Osteocyte (in vitro differentiated cells): ENCODE data around the gene PRKN. TPM values are rescaled to one million over a fixed set of nuclear protein-coding genes. Genes with fewer than 3 reads are reported as not detected.
A peak's percentile ranks its signal among the peaks of the same experiment; 100 is the strongest.

ENCODE experiments used
- DNase-seq: peaks from one replicate; pipeline ENCODE4 v3.0.0; 2021; ENCODE audit warnings: mixed read lengths; ENCODE audit not compliant: unreplicated experiment; ENCODE audit errors: extremely low spot score
- H3K27ac Mint-ChIP-seq: one replicate; pipeline ENCODE4 v1.8.0; 2021; ENCODE audit warnings: mild to moderate bottlenecking, mixed read lengths; ENCODE audit not compliant: unreplicated experiment
- H3K27me3 Mint-ChIP-seq: one replicate; pipeline ENCODE4 v1.8.0; 2021; ENCODE audit warnings: mixed read lengths; ENCODE audit not compliant: unreplicated experiment
- H3K36me3 Mint-ChIP-seq: one replicate; pipeline ENCODE4 v1.8.0; 2021; ENCODE audit warnings: mixed read lengths; ENCODE audit not compliant: unreplicated experiment
- H3K4me1 Mint-ChIP-seq: one replicate; pipeline ENCODE4 v1.8.0; 2021; ENCODE audit warnings: mixed read lengths; ENCODE audit not compliant: unreplicated experiment
- H3K4me3 Mint-ChIP-seq: one replicate; pipeline ENCODE4 v1.8.0; 2021; ENCODE audit warnings: mild to moderate bottlenecking, moderate library complexity, mixed read lengths; ENCODE audit not compliant: unreplicated experiment
- H3K9me3 Mint-ChIP-seq: one replicate; pipeline ENCODE4 v1.8.0; 2021; ENCODE audit warnings: mixed read lengths; ENCODE audit not compliant: unreplicated experiment
- CTCF ChIP-seq: fragments of 200-600 bp; sonication (generic); IDR thresholded peaks from 2 replicates; pipeline ENCODE4 v1.5.0; 2021; ENCODE audit warnings: antibody characterized with exemption, mild to moderate bottlenecking, moderate library complexity
- total RNA-seq: library from RNA; stranded (reverse); gene quantifications from 2 replicates; pipeline ENCODE4 v1.2.1, GENCODE V29; 2021

Gene PRKN
- total RNA-seq, 1 donor from 2014 or later, result 13.4 TPM

GRCh38 chr6:162069995-162070394 is 657.6 kb downstream of the PRKN start:
- Mint-ChIP-seq H3K9me3 (peaks cover 18% of the 10 kb centered on the region), H3K36me3 (peaks cover 3% of the 10 kb centered on the region), H3K27ac (no peak overlapping the region), H3K4me3 (no peak overlapping the region), H3K27me3 (no peaks in the 10 kb centered on the region), H3K4me1 (no peaks in the 10 kb centered on the region)
- no peak for DNase-seq
- no peak for TF ChIP-seq CTCF

- Mint-ChIP-seq H3K36me3 (peaks cover 3% of the 10 kb centered on the region), H3K9me3 (peaks cover 18% of the 10 kb centered on the region)
- TF ChIP-seq CTCF, result no peak
Observed at GRCh38 chr6:162068340-162068739, 659.2 kb downstream of the PRKN start.

GRCh38 chr6:162063666-162064065 is 663.9 kb downstream of the PRKN start:
- DNase-seq, result no peak
- Mint-ChIP-seq H3K27me3 (no peaks in the 10 kb centered on the region), H3K27ac (no peak overlapping the region), H3K9me3 (peaks cover 15% of the 10 kb centered on the region), H3K4me3 (no peak overlapping the region), H3K36me3 (peaks cover 3% of the 10 kb centered on the region), H3K4me1 (peaks cover 13% of the 10 kb centered on the region)
- TF ChIP-seq CTCF, result no peak

More at GRCh38 chr6:162068340-162068739, 659.2 kb downstream of the PRKN start:
- DNase-seq, result no peak
- Mint-ChIP-seq H3K4me1 (no peaks in the 10 kb centered on the region), H3K4me3 (no peak overlapping the region), H3K27ac (no peak overlapping the region), H3K27me3 (no peaks in the 10 kb centered on the region)

- Mint-ChIP-seq H3K4me1 (peaks cover 36% of the 10 kb centered on the region), H3K36me3 (no peaks in the 10 kb centered on the region), H3K4me3 (no peak overlapping the region), H3K27ac (peak overlapping the region; percentile 24), H3K9me3 (no peaks in the 10 kb centered on the region), H3K27me3 (no peaks in the 10 kb centered on the region)
- TF ChIP-seq CTCF, result no peak
- no peak for DNase-seq
Observed at GRCh38 chr6:162058281-162058875, 669.2 kb downstream of the PRKN start.

- Mint-ChIP-seq H3K4me3 (no peak overlapping the region), H3K27ac (no peak overlapping the region), H3K4me1 (peaks cover 29% of the 10 kb centered on the region), H3K27me3 (no peaks in the 10 kb centered on the region), H3K9me3 (no peaks in the 10 kb centered on the region), H3K36me3 (no peaks in the 10 kb centered on the region)
- TF ChIP-seq CTCF, result no peak
- no peak for DNase-seq
Observed at GRCh38 chr6:162056745-162057144, 670.8 kb downstream of the PRKN start.
